Right cardiac atrium (tissue), 5 donors: ENCODE results near the gene ACAD10. TPM values are rescaled to one million over a fixed set of nuclear protein-coding genes. Genes with fewer than 3 reads are reported as not detected.
"Not testable (repeated sequence)": the region's sequence is repeated elsewhere in the genome, so short reads cannot be mapped to it uniquely, and the experiment has no call there.

Experiments used
- ATAC-seq, 2 donors: fragments of 200-7000 bp; cut with Tn5 transposase; one replicate each; pipeline versions ENCODE4 v1.8.0 to v1.9.1; 2020; ENCODE audit warnings: moderate library complexity in 2 of 2, mild to moderate bottlenecking in 1 of 2
- DNase-seq, 3 donors: peaks; one replicate each; pipeline ENCODE4 v3.0.0-alpha.2; 2020
- H3K27ac ChIP-seq: one replicate; pipeline ENCODE4 v1.5.1; 2013; ENCODE audit warnings: mild to moderate bottlenecking, low read length, control low read depth, moderate library complexity
- H3K27me3 ChIP-seq: one replicate; pipeline ENCODE4 v1.6.1; 2013; ENCODE audit not compliant: control insufficient read depth, insufficient read depth
- H3K4me1 ChIP-seq: one replicate; pipeline ENCODE4 v1.6.1; 2013; ENCODE audit warnings: low read length; ENCODE audit not compliant: control insufficient read depth, insufficient read depth
- H3K4me3 ChIP-seq: one replicate; pipeline ENCODE4 v1.5.1; 2013; ENCODE audit warnings: low read length, control low read depth
- H3K9me3 ChIP-seq: one replicate; pipeline ENCODE4 v1.6.1; 2013; ENCODE audit warnings: low read length; ENCODE audit not compliant: control insufficient read depth
- WGBS: extraction: QIAGEN DNeasy Blood & Tissue Kit; methylation state at CpG from one replicate; pipeline ENCODE4 v1.1.7; 2013; 5-methylcytosine and 5-hydroxymethylcytosine counted together
- intact Hi-C, 4 donors: fragments of 100-400 bp; cut with DNase I; formaldehyde crosslinking; loops; one replicate each; pipeline versions ENCODE4 v1.11.0 to v1.14.0; 2022 to 2023
- polyA plus RNA-seq: library from polyadenylated mRNA; stranded (reverse); fragments of 200-250 nt; gene quantifications from one replicate; pipeline ENCODE4 v1.2.3, GENCODE V29; 2013
- total RNA-seq, 4 donors: library from RNA; stranded (reverse); fragmentation: NEBNext Ultra II Directional; extraction: Animal tissue kit (Norgen Biotek cat#: 25700); gene quantifications; one replicate each; pipeline ENCODE4 v1.2.1, GENCODE V29; 2021
- donor health status: healthy with polysubstance abuse.
- donor health status: DM: no; HTN: yes; CAD: no.
- donor health status: DM: no; HTN: no; CAD: no.
- donor health status: DM: no; HTN: yes; CAD: no; lungs with severe emphysema.
- donor health status: DM: yes; HTN: yes; CAD: no.

The ACAD10 gene
- total and polyA plus RNA-seq, 5 donors = 17.4 to 30.0 (median 21.6) TPM

- ATAC-seq (no peak), DNase-seq (no peak)
- 91% methylated on average over 10 of the region's 10 CpGs for WGBS
- intact Hi-C loops = no loop called here
- Histone ChIP-seq H3K27me3 (no peaks in the 10 kb centered on the region), H3K27ac (no peak overlapping the region), H3K4me1 (no peaks in the 10 kb centered on the region), H3K4me3 (no peak overlapping the region), H3K9me3 (no peaks in the 10 kb centered on the region)
Observed at GRCh38 chr12:111687952-111688351, 2.1 kb downstream of the ACAD10 start.

DNA sequence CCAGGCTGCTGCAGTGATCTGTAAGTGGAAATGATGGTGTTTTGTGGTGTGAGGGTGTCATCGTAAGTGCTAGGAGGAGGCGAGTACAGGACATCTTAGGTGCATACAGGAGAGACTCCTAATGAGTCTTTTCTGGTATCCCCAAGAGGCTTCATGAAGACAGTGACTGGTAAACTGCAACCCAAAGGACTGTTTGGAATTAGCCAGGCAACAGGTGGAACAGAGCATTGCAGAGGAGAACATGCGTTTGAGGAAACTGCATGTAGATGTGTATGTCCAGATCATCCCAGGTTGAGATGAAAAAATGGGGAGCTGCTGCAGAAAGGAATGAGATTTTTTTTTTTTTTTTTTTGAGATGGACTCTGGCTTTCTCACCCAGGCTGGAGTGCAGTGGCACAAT lies 5.4 kb downstream of the ACAD10 start:
- no peaks in the 10 kb centered on the region for H3K9me3 ChIP-seq
- H3K27me3 ChIP-seq = no peaks in the 10 kb centered on the region
- H3K4me1 ChIP-seq = no peaks in the 10 kb centered on the region
- ATAC-seq (no peak), DNase-seq (no peak)
- H3K27ac ChIP-seq = no peak overlapping the region
- 96% methylated on average over 3 of the region's 3 CpGs for WGBS
- intact Hi-C loops = no loop called here
- no peak overlapping the region for H3K4me3 ChIP-seq

DNA sequence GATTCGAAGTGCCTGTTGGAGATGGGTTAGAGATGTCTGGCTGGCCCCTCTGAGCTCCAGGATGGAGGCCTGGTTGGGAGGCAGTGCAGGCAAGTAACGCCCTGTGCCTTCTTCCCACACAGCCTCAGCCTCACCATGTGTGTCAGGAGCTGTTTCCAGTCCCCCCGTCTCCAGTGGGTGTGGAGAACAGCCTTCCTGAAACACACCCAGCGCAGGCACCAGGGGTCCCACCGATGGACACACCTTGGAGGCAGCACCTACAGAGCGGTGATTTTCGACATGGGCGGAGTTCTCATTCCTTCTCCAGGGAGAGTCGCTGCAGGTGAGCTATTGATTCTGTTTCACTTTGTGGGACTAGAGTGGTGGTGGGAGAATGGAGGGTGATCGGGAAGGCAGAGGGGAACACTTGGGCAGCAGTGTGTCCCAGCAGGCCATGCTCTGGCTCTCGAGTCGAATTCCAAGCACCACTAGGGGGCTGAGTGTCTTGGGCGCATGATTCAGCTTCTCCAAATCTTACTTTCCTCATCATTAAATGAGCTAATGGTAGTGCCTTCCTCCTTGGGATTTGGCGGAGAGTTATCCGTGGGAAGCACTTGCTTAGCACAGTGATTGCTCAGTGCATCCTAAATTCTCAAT lies 6.8 kb downstream of the ACAD10 start:
- no peaks in the 10 kb centered on the region for H3K9me3 ChIP-seq
- WGBS = 87% methylated on average over 15 of the region's 15 CpGs

GRCh38 chr12:111693818-111694217 lies 8.0 kb downstream of the ACAD10 start:
- H3K27ac ChIP-seq = no peak overlapping the region
- no peaks in the 10 kb centered on the region for H3K9me3 ChIP-seq
- 90% methylated on average over 5 of the region's 5 CpGs for WGBS
- intact Hi-C loops = no loop called here
- ATAC-seq (no peak), DNase-seq (no peak)
- H3K27me3 ChIP-seq = no peaks in the 10 kb centered on the region
- H3K4me1 ChIP-seq = no peaks in the 10 kb centered on the region
- no peak overlapping the region for H3K4me3 ChIP-seq

More for the DNA sequence above, 6.8 kb downstream of the ACAD10 start:
- Histone ChIP-seq H3K4me3 (no peak overlapping the region), H3K27me3 (no peaks in the 10 kb centered on the region), H3K27ac (no peak overlapping the region), H3K4me1 (no peaks in the 10 kb centered on the region)
- DNase-seq = no peak
- intact Hi-C loops = no loop called here
- no peak for ATAC-seq

GRCh38 chr12:111699962-111700361 lies 14.1 kb downstream of the ACAD10 start:
- 89% methylated on average over 2 of the region's 2 CpGs for WGBS
- no peak for DNase-seq
- intact Hi-C loops = no loop called here
- no peaks in the 10 kb centered on the region for H3K27me3 ChIP-seq
- H3K4me3 ChIP-seq = no peak overlapping the region
- no peaks in the 10 kb centered on the region for H3K4me1 ChIP-seq
- no peak overlapping the region for H3K27ac ChIP-seq
- ATAC-seq = no peak
- H3K9me3 ChIP-seq = no peaks in the 10 kb centered on the region

DNA sequence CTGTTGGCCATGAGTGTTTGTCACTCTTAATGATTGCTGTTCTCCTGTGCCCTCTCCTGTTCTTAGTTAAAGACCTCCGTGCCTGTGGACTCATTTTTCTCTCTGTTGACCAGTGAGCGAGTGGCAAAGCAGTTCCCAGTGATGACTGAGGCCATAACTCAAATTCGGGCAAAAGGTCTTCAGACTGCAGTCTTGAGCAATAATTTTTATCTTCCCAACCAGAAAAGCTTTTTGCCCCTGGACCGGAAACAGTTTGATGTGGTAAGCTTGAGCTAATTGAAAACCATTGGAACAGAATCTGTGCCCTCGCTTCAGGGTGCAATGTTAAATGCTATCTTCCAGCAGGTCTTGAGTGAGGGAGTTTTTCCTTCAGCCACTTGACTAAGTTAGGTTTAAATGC lies 19.8 kb downstream of the ACAD10 start:
- ATAC-seq = no peak
- WGBS = 84% methylated on average over 5 of the region's 5 CpGs
- Histone ChIP-seq H3K4me3 (no peak overlapping the region), H3K27me3 (no peaks in the 10 kb centered on the region), H3K4me1 (no peaks in the 10 kb centered on the region), H3K9me3 (no peaks in the 10 kb centered on the region), H3K27ac (no peak overlapping the region)
- intact Hi-C loops = no loop called here
- DNase-seq = no peak

DNA sequence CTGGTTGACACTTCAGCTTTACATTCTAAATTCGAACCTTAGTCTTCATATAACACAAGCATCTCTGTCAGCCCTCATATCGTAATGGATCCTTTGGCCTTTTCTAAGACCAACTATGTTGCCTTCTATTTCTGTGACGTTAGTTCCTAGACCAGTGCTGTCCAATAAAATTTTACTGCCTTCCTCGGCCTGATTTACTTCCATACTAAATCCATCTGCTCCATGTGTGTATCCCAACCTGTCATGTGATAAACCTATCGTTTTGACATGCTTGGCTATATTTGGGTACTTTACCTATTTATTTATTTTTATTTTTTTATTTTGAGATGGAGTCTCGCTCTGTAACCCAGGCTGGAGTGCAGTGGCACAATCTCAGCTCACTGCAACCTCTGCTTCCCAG lies 20.3 kb downstream of the ACAD10 start:
- intact Hi-C loops = no loop called here
- WGBS = 87% methylated on average over 6 of the region's 6 CpGs
- no peak overlapping the region for H3K27ac ChIP-seq

GRCh38 chr12:111715279-111715678 lies 29.4 kb downstream of the ACAD10 start:
- Histone ChIP-seq H3K4me1 (no peaks in the 10 kb centered on the region), H3K27ac (peak overlapping the region; percentile 88), H3K4me3 (no peak overlapping the region), H3K27me3 (no peaks in the 10 kb centered on the region), H3K9me3 (no peaks in the 10 kb centered on the region)
- intact Hi-C loops = no loop called here
- ATAC-seq = peak; percentile 90 to 93
- DNase-seq = peak; percentile 48 to 78 (median 73)
- 64% methylated on average over 4 of the region's 4 CpGs for WGBS

More for the DNA sequence above, 20.3 kb downstream of the ACAD10 start:
- ATAC-seq = no peak
- Histone ChIP-seq H3K4me3 (no peak overlapping the region), H3K27me3 (no peaks in the 10 kb centered on the region), H3K4me1 (no peaks in the 10 kb centered on the region), H3K9me3 (no peaks in the 10 kb centered on the region)
- no peak for DNase-seq

- H3K27me3 ChIP-seq, ATAC-seq, H3K4me1 ChIP-seq, H3K4me3 ChIP-seq, H3K9me3 ChIP-seq, intact Hi-C loops, DNase-seq, H3K27ac ChIP-seq: not testable (repeated sequence)
- 97% methylated on average over 10 of the region's 10 CpGs for WGBS
Observed at GRCh38 chr12:111719316-111719715, 33.5 kb downstream of the ACAD10 start.

DNA sequence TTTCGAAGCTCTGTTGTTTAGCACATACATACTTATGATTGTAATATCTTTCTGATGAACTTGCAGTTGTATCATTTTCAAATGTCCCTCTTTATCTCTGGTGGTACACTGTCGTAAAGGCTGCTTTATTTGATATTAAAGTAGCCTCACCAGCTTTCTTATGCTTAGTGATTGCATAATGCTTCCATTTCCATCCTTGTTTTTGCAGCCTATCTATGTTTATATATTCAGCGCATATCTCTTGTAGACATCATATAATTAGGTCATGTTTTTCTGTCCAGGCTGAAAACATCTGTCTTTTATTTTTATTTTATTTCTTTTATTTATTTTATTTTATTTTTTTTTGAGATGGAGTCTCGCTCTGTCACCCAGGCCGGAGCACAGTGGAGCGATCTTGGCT lies 34.6 kb downstream of the ACAD10 start:
- no peaks in the 10 kb centered on the region for H3K9me3 ChIP-seq
- H3K27ac ChIP-seq = no peak overlapping the region
- 89% methylated on average over 6 of the region's 6 CpGs for WGBS
- H3K4me3 ChIP-seq = no peak overlapping the region
- H3K27me3 ChIP-seq = no peaks in the 10 kb centered on the region
- no peaks in the 10 kb centered on the region for H3K4me1 ChIP-seq
- ATAC-seq (no peak), DNase-seq (no peak)
- intact Hi-C loops = no loop called here

DNA sequence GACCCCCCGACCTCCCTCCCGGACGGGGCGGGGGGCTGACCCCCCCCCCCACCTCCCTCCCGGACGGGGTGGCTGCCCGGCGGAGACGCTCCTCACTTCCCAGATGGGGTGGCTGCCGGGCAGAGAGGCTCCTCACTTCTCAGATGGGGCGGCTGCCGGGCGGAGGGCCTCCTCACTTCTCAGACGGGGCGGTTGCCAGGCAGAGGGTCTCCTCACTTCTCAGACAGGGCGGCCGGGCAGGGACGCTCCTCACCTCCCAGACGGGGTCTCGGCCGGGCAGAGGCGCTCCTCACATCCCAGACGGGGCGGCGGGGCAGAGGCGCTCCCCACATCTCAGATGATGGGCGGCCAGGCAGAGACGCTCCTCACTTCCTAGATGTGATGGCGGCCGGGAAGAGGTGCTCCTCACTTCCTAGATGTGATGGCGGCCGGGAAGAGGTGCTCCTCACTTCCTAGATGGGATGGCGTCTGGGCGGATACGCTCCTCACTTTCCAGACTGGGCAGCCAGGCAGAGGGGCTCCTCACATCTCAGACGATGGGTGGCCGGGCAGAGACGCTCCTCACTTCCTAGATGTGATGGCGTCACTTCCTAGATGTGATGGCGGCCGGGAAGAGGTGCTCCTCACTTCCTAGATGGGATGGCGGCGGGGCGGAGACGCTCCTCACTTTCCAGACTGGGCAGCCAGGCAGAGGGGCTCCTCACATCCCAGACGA lies 38.0 kb downstream of the ACAD10 start:
- DNase-seq, ATAC-seq, H3K27me3 ChIP-seq, H3K4me3 ChIP-seq, H3K4me1 ChIP-seq, H3K27ac ChIP-seq, H3K9me3 ChIP-seq, intact Hi-C loops: not testable (repeated sequence)
- WGBS = 96% methylated on average over 45 of the region's 46 CpGs
